GM12892 (cell line): ENCODE measurements around the gene AGO3.

Experiments
- POLR2A ChIP-seq: IDR thresholded peaks from 2 replicates; pipeline ENCODE4 v1.6.1; 2011; ENCODE audit warnings: low read depth, low read length, control low read depth
- POLR2AphosphoS5 ChIP-seq: IDR thresholded peaks from 2 replicates; pipeline ENCODE4 v1.6.1; 2011; ENCODE audit warnings: low read depth, low read length, control low read depth
- TAF1 ChIP-seq: IDR thresholded peaks from 2 replicates; pipeline ENCODE4 v1.6.1; 2011; ENCODE audit warnings: low read depth, mild to moderate bottlenecking, control low read depth, low read length, borderline replicate concordance

DNA sequence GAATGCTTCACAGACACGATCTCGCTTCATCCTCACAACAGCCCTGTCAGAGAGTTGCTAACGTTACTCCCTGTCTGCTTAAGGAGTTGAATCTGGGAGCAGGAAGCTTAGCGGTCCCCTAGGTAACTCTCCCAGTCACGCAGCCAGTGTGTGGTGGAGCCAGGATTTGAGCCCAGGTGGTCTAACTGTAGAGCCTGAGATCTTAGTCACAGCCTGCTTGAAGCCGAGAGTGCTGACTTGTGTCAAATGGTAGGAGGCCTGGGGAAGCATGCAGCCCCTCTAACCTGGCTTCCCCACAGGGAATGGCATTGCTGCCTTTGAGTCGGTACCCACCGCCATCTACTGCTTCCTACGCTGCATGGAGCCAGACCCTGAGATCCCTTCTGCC, 161.9 kb downstream of the AGO3 start:
- TF ChIP-seq POLR2A (no peak; the same call in 1 of the 2 replicates), POLR2AphosphoS5 (no peak), TAF1 (no peak)
